ENCODE measurements around the gene SHOC2. TPM values are rescaled to one million over a fixed set of nuclear protein-coding genes. Genes with fewer than 3 reads are reported as not detected.

The SHOC2 gene
- total and polyA plus RNA-seq, 2 donors (not counting 1 experiment from before 2014, with no cell fraction given): 45.3 to 83.6 TPM

- DNase-seq (ENCODE audit: low read depth in 2 of 2): peak in 1 of 2 donors; percentile 67
- Histone ChIP-seq H3K27ac (ENCODE audit: insufficient read depth, low read length) (no peak overlapping the region), H2AFZ (ENCODE audit: low read length) (no peak overlapping the region), H3K9ac (ENCODE audit: insufficient read depth, low read length) (no peak overlapping the region), H3K27me3 (ENCODE audit: control insufficient read depth, insufficient read depth, low read length) (no peaks in the 10 kb centered on the region), H3K4me1 (ENCODE audit: control insufficient read depth, extremely low read depth, insufficient read depth, low read length) (no peaks in the 10 kb centered on the region), H3K79me2 (ENCODE audit: control insufficient read depth, insufficient read depth, low read length) (peaks cover 24% of the 10 kb centered on the region), H4K20me1 (ENCODE audit: control insufficient read depth, extremely low read depth, insufficient read depth, low read length) (no peaks in the 10 kb centered on the region), H3K9me3 (ENCODE audit: control insufficient read depth, insufficient read depth, low read depth, low read length) (no peaks in the 10 kb centered on the region), H3K4me3 (replicated peaks in 1 of 4; ENCODE audit: control extremely low read depth in 1 of 4, insufficient read depth in 1 of 4, low read depth in 3 of 4, low read length in 4 of 4) (no peak overlapping the region), H3K36me3 (ENCODE audit: control insufficient read depth, insufficient read depth, low read length) (no peaks in the 10 kb centered on the region), H3K4me2 (ENCODE audit: extremely low read depth, insufficient read depth, low read length) (no peak overlapping the region)
- TF ChIP-seq CTCF (conservative IDR thresholded peaks at IDR 0.05 in 1 of 2, IDR thresholded peaks at IDR 0.05 in 1 of 2; ENCODE audit: low read depth in 1 of 2, low read length in 2 of 2) (no peak), EZH2 (IDR thresholded peaks at IDR 0.05; ENCODE audit: low read length, missing control alignments) (no peak)
These were observed 58.8 kb downstream of the SHOC2 start for GRCh38 chr10:110978204-110978603.

GRCh38 chr10:110979611-110980010, 60.2 kb downstream of the SHOC2 start:
- Histone ChIP-seq H3K4me3 (replicated peaks in 1 of 4; ENCODE audit: control extremely low read depth in 1 of 4, insufficient read depth in 1 of 4, low read depth in 3 of 4, low read length in 4 of 4) (no peak overlapping the region), H3K9ac (ENCODE audit: insufficient read depth, low read length) (no peak overlapping the region), H3K79me2 (ENCODE audit: control insufficient read depth, insufficient read depth, low read length) (peaks cover 26% of the 10 kb centered on the region), H4K20me1 (ENCODE audit: control insufficient read depth, extremely low read depth, insufficient read depth, low read length) (no peaks in the 10 kb centered on the region), H3K36me3 (ENCODE audit: control insufficient read depth, insufficient read depth, low read length) (no peaks in the 10 kb centered on the region), H3K4me2 (ENCODE audit: extremely low read depth, insufficient read depth, low read length) (no peak overlapping the region), H3K27me3 (ENCODE audit: control insufficient read depth, insufficient read depth, low read length) (no peaks in the 10 kb centered on the region), H3K4me1 (ENCODE audit: control insufficient read depth, extremely low read depth, insufficient read depth, low read length) (no peaks in the 10 kb centered on the region), H3K9me3 (ENCODE audit: control insufficient read depth, insufficient read depth, low read depth, low read length) (no peaks in the 10 kb centered on the region), H3K27ac (ENCODE audit: insufficient read depth, low read length) (no peak overlapping the region), H2AFZ (ENCODE audit: low read length) (no peak overlapping the region)
- TF ChIP-seq CTCF (conservative IDR thresholded peaks at IDR 0.05 in 1 of 2, IDR thresholded peaks at IDR 0.05 in 1 of 2; ENCODE audit: low read depth in 1 of 2, low read length in 2 of 2) (no peak), EZH2 (IDR thresholded peaks at IDR 0.05; ENCODE audit: low read length, missing control alignments) (no peak)
- DNase-seq (ENCODE audit: low read depth in 2 of 2): peak in 1 of 2 donors; percentile 60

- DNase-seq (ENCODE audit: low read depth in 2 of 2): no peak
- Histone ChIP-seq H2AFZ (ENCODE audit: low read length) (no peak overlapping the region), H3K36me3 (ENCODE audit: control insufficient read depth, insufficient read depth, low read length) (no peaks in the 10 kb centered on the region), H3K9me3 (ENCODE audit: control insufficient read depth, insufficient read depth, low read depth, low read length) (no peaks in the 10 kb centered on the region), H3K4me3 (replicated peaks in 1 of 4; ENCODE audit: control extremely low read depth in 1 of 4, insufficient read depth in 1 of 4, low read depth in 3 of 4, low read length in 4 of 4) (no peak overlapping the region), H3K27me3 (ENCODE audit: control insufficient read depth, insufficient read depth, low read length) (no peaks in the 10 kb centered on the region), H3K9ac (ENCODE audit: insufficient read depth, low read length) (no peak overlapping the region), H3K79me2 (ENCODE audit: control insufficient read depth, insufficient read depth, low read length) (peaks cover 27% of the 10 kb centered on the region), H3K4me2 (ENCODE audit: extremely low read depth, insufficient read depth, low read length) (no peak overlapping the region), H3K27ac (ENCODE audit: insufficient read depth, low read length) (no peak overlapping the region), H3K4me1 (ENCODE audit: control insufficient read depth, extremely low read depth, insufficient read depth, low read length) (no peaks in the 10 kb centered on the region), H4K20me1 (ENCODE audit: control insufficient read depth, extremely low read depth, insufficient read depth, low read length) (no peaks in the 10 kb centered on the region)
- TF ChIP-seq EZH2 (IDR thresholded peaks at IDR 0.05; ENCODE audit: low read length, missing control alignments) (no peak), CTCF (conservative IDR thresholded peaks at IDR 0.05 in 1 of 2, IDR thresholded peaks at IDR 0.05 in 1 of 2; ENCODE audit: low read depth in 1 of 2, low read length in 2 of 2) (no peak)
These were observed 61.4 kb downstream of the SHOC2 start for GRCh38 chr10:110980807-110981206.
